Activated CD8-positive, alpha-beta memory T cell treated with anti-CD3 and anti-CD28 coated beads for 24 hours (primary cell): ENCODE data around the gene HHATL.
"Not testable (repeated sequence)": the region's sequence is repeated elsewhere in the genome, so short reads cannot be mapped to it uniquely, and the experiment has no call there.

Experiments
- DNase-seq: peaks from one replicate; pipeline ENCODE4 v3.0.0-alpha.2; 2020

The HHATL gene

GRCh38 chr3:42733501-42734262 lies 31.1 kb upstream of the HHATL start:
- peak; percentile 42 for DNase-seq

- peak; percentile 32 for DNase-seq
These were observed 30.3 kb upstream of the HHATL start for GRCh38 chr3:42732829-42733459.

- DNase-seq, result peak; percentile 42
These were observed 29.7 kb upstream of the HHATL start for GRCh38 chr3:42732196-42732828.

GRCh38 chr3:42731476-42732195 lies 29.0 kb upstream of the HHATL start:
- peak; percentile 26 for DNase-seq

GRCh38 chr3:42730706-42731420 lies 28.3 kb upstream of the HHATL start:
- DNase-seq, result no peak

GRCh38 chr3:42730294-42730693 lies 27.7 kb upstream of the HHATL start:
- DNase-seq, result no peak

- DNase-seq, result no peak
These were observed 27.0 kb upstream of the HHATL start for GRCh38 chr3:42729404-42730145.

GRCh38 chr3:42728668-42729364 lies 26.2 kb upstream of the HHATL start:
- no peak for DNase-seq

GRCh38 chr3:42728056-42728455 lies 25.5 kb upstream of the HHATL start:
- DNase-seq, result no peak

- DNase-seq, result no peak
These were observed 22.9 kb upstream of the HHATL start for GRCh38 chr3:42725454-42725853.

- DNase-seq, result no peak
These were observed 20.6 kb upstream of the HHATL start for GRCh38 chr3:42723219-42723618.

GRCh38 chr3:42722442-42722841 lies 19.8 kb upstream of the HHATL start:
- DNase-seq, result not testable (repeated sequence)

GRCh38 chr3:42721690-42722089 lies 19.1 kb upstream of the HHATL start:
- no peak for DNase-seq

GRCh38 chr3:42720126-42720525 lies 17.5 kb upstream of the HHATL start:
- no peak for DNase-seq

- no peak for DNase-seq
These were observed 16.4 kb upstream of the HHATL start for GRCh38 chr3:42719002-42719401.

GRCh38 chr3:42718338-42718737 lies 15.7 kb upstream of the HHATL start:
- no peak for DNase-seq

- no peak for DNase-seq
These were observed 14.7 kb upstream of the HHATL start for GRCh38 chr3:42717306-42717705.

- no peak for DNase-seq
These were observed 11.7 kb upstream of the HHATL start for GRCh38 chr3:42714171-42714852.

GRCh38 chr3:42713747-42714146 lies 11.1 kb upstream of the HHATL start:
- DNase-seq, result no peak

GRCh38 chr3:42712688-42713372 lies 10.2 kb upstream of the HHATL start:
- peak; percentile 37 for DNase-seq
